Omental fat pad (tissue), 4 donors: ENCODE results near the gene CUL4A. TPM values are rescaled to one million over a fixed set of nuclear protein-coding genes. Genes with fewer than 3 reads are reported as not detected.

Source experiments
- ATAC-seq: fragments of 150-250 bp; one replicate; pipeline ENCODE4 v1.9.1; 2016; ENCODE audit warnings: mild to moderate bottlenecking, moderate library complexity; ENCODE audit not compliant: low FRiP score
- DNase-seq: peaks from one replicate; pipeline ENCODE4 v3.0.0-alpha.2; 2019; ENCODE audit warnings: low spot score
- total RNA-seq, 4 donors: library from RNA; depleted of rRNA; stranded (reverse); fragments of >200 nt; gene quantifications; one replicate each; pipeline ENCODE4 v1.1.0, GENCODE V29; 2016
- TF ChIP-seq, protein P1 (sequence below), 3 donors: fragments of 450-650 bp; IDR thresholded peaks; one replicate each; pipeline ENCODE4 v1.5.1; 2016 to 2017; ENCODE audit warnings: antibody characterized with exemption in 3 of 3, mild to moderate bottlenecking in 3 of 3, moderate library complexity in 2 of 3

Gene CUL4A
- total RNA-seq, 4 donors from 2014 or later = 70.8 to 145 (median 86.8) TPM

DNA sequence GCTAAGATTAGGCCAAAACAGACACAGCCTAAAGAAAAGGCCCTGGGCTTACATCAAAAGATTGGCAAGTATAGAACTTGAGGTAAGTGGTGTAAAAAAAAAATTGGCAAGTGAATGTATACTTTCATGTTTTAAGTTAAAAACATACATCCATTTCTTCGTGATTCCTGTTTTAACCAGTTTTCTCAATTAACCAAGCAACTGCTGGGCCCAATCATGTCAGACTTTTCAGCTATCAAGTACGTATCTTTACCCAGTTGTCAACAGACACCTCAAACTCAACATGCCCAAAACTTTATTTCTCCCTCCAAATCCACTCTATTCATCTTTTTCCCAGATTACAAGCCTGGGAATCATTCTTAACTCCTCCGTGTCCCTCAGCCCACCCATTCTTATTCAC is 2.0 kb upstream of the CUL4A start:
- TF ChIP-seq, protein P1, sequence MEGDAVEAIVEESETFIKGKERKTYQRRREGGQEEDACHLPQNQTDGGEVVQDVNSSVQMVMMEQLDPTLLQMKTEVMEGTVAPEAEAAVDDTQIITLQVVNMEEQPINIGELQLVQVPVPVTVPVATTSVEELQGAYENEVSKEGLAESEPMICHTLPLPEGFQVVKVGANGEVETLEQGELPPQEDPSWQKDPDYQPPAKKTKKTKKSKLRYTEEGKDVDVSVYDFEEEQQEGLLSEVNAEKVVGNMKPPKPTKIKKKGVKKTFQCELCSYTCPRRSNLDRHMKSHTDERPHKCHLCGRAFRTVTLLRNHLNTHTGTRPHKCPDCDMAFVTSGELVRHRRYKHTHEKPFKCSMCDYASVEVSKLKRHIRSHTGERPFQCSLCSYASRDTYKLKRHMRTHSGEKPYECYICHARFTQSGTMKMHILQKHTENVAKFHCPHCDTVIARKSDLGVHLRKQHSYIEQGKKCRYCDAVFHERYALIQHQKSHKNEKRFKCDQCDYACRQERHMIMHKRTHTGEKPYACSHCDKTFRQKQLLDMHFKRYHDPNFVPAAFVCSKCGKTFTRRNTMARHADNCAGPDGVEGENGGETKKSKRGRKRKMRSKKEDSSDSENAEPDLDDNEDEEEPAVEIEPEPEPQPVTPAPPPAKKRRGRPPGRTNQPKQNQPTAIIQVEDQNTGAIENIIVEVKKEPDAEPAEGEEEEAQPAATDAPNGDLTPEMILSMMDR (IDR thresholded peaks at IDR 0.05) = no peak
- ATAC-seq = no peak
- DNase-seq = no peak

DNA sequence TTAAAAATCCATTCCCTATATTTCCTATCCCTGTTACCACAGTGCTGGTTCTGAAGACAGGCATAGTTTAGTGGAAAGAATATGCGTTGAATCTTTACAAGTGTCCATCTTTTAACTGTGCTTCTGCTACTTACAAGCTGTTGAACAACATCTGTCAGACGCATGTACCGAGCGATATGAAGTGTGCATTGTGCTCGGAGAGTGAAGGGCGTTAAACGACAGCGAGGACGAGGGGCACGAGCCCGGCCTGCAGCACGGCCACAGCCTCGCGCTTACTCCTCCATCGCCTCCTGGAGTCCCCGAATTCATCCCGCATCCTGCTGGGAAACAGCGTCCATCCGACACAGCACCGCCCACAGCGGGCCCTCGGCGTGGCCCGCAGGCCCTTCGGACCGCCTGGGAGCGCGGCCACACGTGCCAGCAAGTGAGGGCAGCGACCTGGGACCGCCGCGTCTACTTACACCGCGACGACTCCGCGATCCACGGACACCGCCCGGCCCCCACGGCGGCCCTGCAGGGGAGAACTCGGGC is 1.5 kb upstream of the CUL4A start:
- peak; percentile 60 for ATAC-seq
- TF ChIP-seq, protein P1 (IDR thresholded peaks at IDR 0.05) = no peak
- DNase-seq = no peak

DNA sequence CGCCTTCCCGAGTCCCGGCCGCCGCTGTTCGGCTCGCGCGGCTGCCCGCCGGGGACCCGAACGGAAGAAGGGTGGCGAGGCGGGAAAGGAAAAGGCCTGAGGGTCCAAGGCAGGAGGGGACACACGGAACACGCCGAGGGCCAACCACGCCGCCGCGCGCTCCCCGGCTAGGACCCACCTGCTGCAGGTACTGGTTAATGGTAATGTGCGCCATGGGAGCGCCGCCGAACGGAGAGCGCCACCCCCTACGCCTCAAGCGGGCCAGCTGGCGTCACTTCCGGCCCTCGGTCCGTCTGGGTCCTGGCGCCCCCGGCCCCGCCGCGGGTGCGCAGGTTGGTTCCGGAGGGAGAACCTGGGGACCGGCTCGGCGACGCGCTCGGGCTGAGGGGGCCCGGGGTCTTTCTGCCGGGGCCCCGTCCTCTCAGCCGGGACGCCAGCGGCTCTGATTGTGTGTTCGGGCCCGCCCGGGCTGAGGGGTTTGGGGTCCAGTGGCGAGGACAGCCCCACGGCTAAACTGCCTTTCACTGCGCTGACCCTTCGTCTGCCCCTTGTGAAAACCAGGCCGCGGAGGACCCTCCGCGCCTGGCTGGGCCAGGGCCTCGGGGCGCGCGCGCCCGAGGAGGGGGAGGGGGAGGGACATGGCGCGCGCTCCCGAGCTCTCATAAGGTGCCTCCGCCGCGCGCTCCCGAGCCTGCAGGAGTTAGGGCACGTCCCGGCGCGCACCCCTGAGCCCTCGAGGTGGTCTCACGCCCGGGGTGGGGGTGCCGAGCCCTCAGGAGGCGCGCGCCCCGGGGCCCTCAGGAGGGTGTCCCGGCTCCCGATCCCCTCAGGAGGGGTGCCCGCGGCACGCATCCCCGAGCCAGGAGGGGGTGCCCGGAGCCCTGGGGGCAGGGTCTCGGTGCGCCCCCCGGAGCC is 735 bp upstream of the CUL4A start, which contains the start of gene PCID2:
TSS of gene PCID2 (minus strand) at position 249 of the 915 bp plus-strand sequence. CDS start at position 214, 35 bp downstream.
- TF ChIP-seq, protein P1 (IDR thresholded peaks at IDR 0.05) = no peak
- ATAC-seq = peak; percentile 90

DNA sequence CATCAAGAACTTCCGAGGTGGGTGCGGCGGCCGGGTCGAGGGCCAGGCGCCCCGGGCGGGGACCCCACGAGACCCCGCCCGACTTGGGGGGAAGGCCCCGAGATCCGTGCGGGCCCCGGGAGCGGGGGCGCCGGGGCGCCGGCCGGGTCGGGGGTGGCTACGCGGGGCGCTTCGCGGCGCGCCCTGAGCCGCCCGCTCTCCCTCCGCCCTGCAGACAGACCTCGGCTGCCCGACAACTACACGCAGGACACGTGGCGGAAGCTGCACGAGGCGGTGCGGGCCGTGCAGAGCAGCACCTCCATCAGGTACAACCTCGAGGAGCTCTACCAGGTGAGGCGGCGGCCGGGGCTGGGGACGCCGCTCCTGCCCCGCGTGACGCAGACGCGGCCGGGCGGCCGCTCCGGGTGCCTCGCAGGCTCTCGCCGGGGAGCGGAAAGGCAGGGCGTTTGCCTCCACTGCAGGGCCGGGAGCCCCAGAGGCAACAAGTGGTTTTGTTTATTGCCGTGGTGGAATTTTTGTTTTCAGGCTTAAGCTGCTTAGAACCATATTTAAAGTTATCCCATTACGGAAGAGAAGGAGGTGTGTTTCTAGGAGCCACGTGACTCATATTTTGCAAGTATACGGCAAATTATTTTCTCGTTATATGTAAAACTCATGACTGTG is 477 bp downstream of the CUL4A start:
- ATAC-seq = peak; percentile 28
- no peak for DNase-seq
- TF ChIP-seq, protein P1 (IDR thresholded peaks at IDR 0.05) = no peak

More for the DNA sequence above, 735 bp upstream of the CUL4A start, which contains the start of gene PCID2:
- DNase-seq = peak; percentile 57

DNA sequence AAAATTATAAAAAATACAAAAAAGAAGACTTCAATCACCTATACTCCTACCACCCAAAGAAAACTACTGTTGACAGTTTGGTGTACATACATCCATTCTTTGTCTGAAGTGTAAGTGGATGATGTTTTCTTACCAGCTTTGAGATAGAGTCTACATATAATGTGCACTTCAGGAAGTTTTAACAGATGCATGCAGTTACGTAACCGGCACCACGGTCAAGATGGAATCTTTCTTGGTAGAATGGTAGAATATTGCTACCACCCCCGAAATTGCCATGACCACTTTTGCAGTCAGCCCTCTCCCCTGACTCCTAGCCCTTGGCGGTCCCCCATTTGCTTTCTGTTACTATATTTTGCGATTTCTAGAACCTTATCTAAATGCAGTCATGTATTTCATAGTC is 1.4 kb downstream of the CUL4A start:
- DNase-seq (no peak), ATAC-seq (no peak)
- TF ChIP-seq, protein P1 (IDR thresholded peaks at IDR 0.05) = no peak

DNA sequence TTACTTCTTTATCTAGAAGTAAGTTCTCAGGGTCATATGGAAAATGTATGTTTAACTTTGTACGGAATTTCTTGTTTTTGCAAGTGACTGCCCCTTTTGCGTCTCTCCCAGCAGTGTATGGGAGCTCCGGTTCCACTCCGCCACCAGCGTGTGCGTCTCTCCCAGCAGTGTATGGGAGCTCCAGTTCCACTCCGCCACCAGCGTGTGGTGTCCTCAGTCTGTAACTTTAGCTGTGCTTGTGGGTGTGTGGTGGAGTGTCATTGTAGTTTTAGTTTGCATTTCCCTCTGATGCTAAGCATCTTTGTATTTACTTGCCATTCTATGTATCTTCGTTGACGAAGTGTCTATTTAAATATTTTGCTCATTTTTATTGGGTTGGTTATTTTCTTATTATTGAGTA is 2.4 kb downstream of the CUL4A start:
- ATAC-seq (no peak), DNase-seq (no peak)
- TF ChIP-seq, protein P1 (IDR thresholded peaks at IDR 0.05) = no peak
